Measurements from ENCODE around the gene EXOSC10. TPM values are rescaled to one million over a fixed set of nuclear protein-coding genes. Genes with fewer than 3 reads are reported as not detected.
"Not testable (repeated sequence)": the region's sequence is repeated elsewhere in the genome, so short reads cannot be mapped to it uniquely, and the experiment has no call there.

The EXOSC10 gene
- total RNA-seq, 5 donors from 2014 or later (not counting 1 experiment from before 2014, with no cell fraction given): 72.5 to 85.2 (median 82.1) TPM

- H3K36me3 Mint-ChIP-seq: peaks cover 60% of the 10 kb centered on the region
- no CpG with 5 or more reads among the region's 7 CpGs for WGBS (ENCODE audit: insufficient coverage)
- H3K36me3 ChIP-seq (ENCODE audit: control insufficient read depth in 2 of 2, extremely low read depth in 1 of 2, insufficient read depth in 1 of 2, low read length in 1 of 2): peaks cover 28 to 89% of the 10 kb centered on the region in 2 donors
- ATAC-seq (replicated peaks in 1 of 4); POLR2A ChIA-PET; H3K9me3 ChIP-seq; H3K27ac Mint-ChIP-seq; CTCF ChIA-PET; H3K27me3 Mint-ChIP-seq; DNase-seq; H3K4me1 ChIP-seq (ENCODE audit: control insufficient read depth in 1 of 2, extremely low read depth in 1 of 2, insufficient read depth in 2 of 2, low read length in 2 of 2); H3K4me3 ChIP-seq (ENCODE audit: control insufficient read depth in 1 of 2, extremely low read depth in 1 of 2, low read length in 1 of 2); H3K4me3 Mint-ChIP-seq; H3K4me1 Mint-ChIP-seq; H3K27ac ChIP-seq (ENCODE audit: low read length); H3K27me3 ChIP-seq (replicated peaks in 1 of 2; ENCODE audit: control insufficient read depth in 2 of 2, extremely low read depth in 1 of 2, insufficient read depth in 2 of 2, low read length in 1 of 2); H3K9me3 Mint-ChIP-seq: not testable (repeated sequence)
These were observed 26.3 kb downstream of the EXOSC10 start for GRCh38 chr1:11073398-11073797.

GRCh38 chr1:11072216-11072917, 27.3 kb downstream of the EXOSC10 start:
- Histone ChIP-seq H3K9me3 (no peaks in the 10 kb centered on the region), H3K27me3 (replicated peaks in 1 of 2; ENCODE audit: control insufficient read depth in 2 of 2, extremely low read depth in 1 of 2, insufficient read depth in 2 of 2, low read length in 1 of 2) (no peaks in the 10 kb centered on the region), H3K4me1 (ENCODE audit: control insufficient read depth in 1 of 2, extremely low read depth in 1 of 2, insufficient read depth in 2 of 2, low read length in 2 of 2) (no peaks in the 10 kb centered on the region), H3K27ac (ENCODE audit: low read length) (no peak overlapping the region), H3K36me3 (ENCODE audit: control insufficient read depth in 2 of 2, extremely low read depth in 1 of 2, insufficient read depth in 1 of 2, low read length in 1 of 2) (peaks cover 31 to 91% of the 10 kb centered on the region in 2 donors), H3K4me3 (ENCODE audit: control insufficient read depth in 1 of 2, extremely low read depth in 1 of 2, low read length in 1 of 2) (no peak overlapping the region)
- no peak overlapping the region for H3K27ac Mint-ChIP-seq
- WGBS (ENCODE audit: insufficient coverage): 70% methylated on average over 9 of the region's 13 CpGs
- no peaks in the 10 kb centered on the region for H3K27me3 Mint-ChIP-seq
- H3K9me3 Mint-ChIP-seq: no peaks in the 10 kb centered on the region
- no peak overlapping the region for H3K4me3 Mint-ChIP-seq
- no peaks in the 10 kb centered on the region for H3K4me1 Mint-ChIP-seq
- no peak for ATAC-seq (replicated peaks in 1 of 4)
- ChIA-PET POLR2A (no interaction called here), CTCF (no interaction called here)
- no peak for DNase-seq
- H3K36me3 Mint-ChIP-seq: peaks cover 63% of the 10 kb centered on the region

- ChIA-PET POLR2A (no interaction called here), CTCF (no interaction called here)
- no peak for DNase-seq
- Histone ChIP-seq H3K27ac (ENCODE audit: low read length) (no peak overlapping the region), H3K36me3 (ENCODE audit: control insufficient read depth in 2 of 2, extremely low read depth in 1 of 2, insufficient read depth in 1 of 2, low read length in 1 of 2) (peaks cover 29 to 87% of the 10 kb centered on the region in 2 donors), H3K4me3 (ENCODE audit: control insufficient read depth in 1 of 2, extremely low read depth in 1 of 2, low read length in 1 of 2) (no peak overlapping the region), H3K4me1 (ENCODE audit: control insufficient read depth in 1 of 2, extremely low read depth in 1 of 2, insufficient read depth in 2 of 2, low read length in 2 of 2) (no peaks in the 10 kb centered on the region), H3K9me3 (no peaks in the 10 kb centered on the region), H3K27me3 (replicated peaks in 1 of 2; ENCODE audit: control insufficient read depth in 2 of 2, extremely low read depth in 1 of 2, insufficient read depth in 2 of 2, low read length in 1 of 2) (no peaks in the 10 kb centered on the region)
- peaks cover 59% of the 10 kb centered on the region for H3K36me3 Mint-ChIP-seq
- 92% methylated on average over 14 of the region's 15 CpGs for WGBS (ENCODE audit: insufficient coverage)
- ATAC-seq (replicated peaks in 1 of 4): no peak
- H3K4me1 Mint-ChIP-seq: no peaks in the 10 kb centered on the region
- H3K4me3 Mint-ChIP-seq: no peak overlapping the region
- no peaks in the 10 kb centered on the region for H3K27me3 Mint-ChIP-seq
- H3K9me3 Mint-ChIP-seq: no peaks in the 10 kb centered on the region
- peak overlapping the region in 1 of 2 donors; percentile 52 for H3K27ac Mint-ChIP-seq
These were observed 28.0 kb downstream of the EXOSC10 start for GRCh38 chr1:11071463-11072215.

GRCh38 chr1:11070876-11071275, 28.8 kb downstream of the EXOSC10 start:
- Mint-ChIP-seq H3K27me3 (no peaks in the 10 kb centered on the region), H3K27ac (no peak overlapping the region), H3K36me3 (peaks cover 58% of the 10 kb centered on the region), H3K9me3 (no peaks in the 10 kb centered on the region), H3K4me3 (no peak overlapping the region), H3K4me1 (no peaks in the 10 kb centered on the region)
- 99% methylated on average over 6 of the region's 11 CpGs for WGBS (ENCODE audit: insufficient coverage)
- Histone ChIP-seq H3K27me3 (replicated peaks in 1 of 2; ENCODE audit: control insufficient read depth in 2 of 2, extremely low read depth in 1 of 2, insufficient read depth in 2 of 2, low read length in 1 of 2) (no peaks in the 10 kb centered on the region), H3K4me1 (ENCODE audit: control insufficient read depth in 1 of 2, extremely low read depth in 1 of 2, insufficient read depth in 2 of 2, low read length in 2 of 2) (no peaks in the 10 kb centered on the region), H3K27ac (ENCODE audit: low read length) (no peak overlapping the region), H3K9me3 (no peaks in the 10 kb centered on the region), H3K4me3 (ENCODE audit: control insufficient read depth in 1 of 2, extremely low read depth in 1 of 2, low read length in 1 of 2) (no peak overlapping the region), H3K36me3 (ENCODE audit: control insufficient read depth in 2 of 2, extremely low read depth in 1 of 2, insufficient read depth in 1 of 2, low read length in 1 of 2) (peaks cover 29 to 88% of the 10 kb centered on the region in 2 donors)
- ChIA-PET CTCF (no interaction called here), POLR2A (interaction anchor here (0.6 to 0.7 kb wide), 2 partner anchors 9 to 10 kb away, joined by 5 to 8 read pairs; no protein-coding TSS in a partner anchor)
- ATAC-seq (replicated peaks in 1 of 4) (no peak), DNase-seq (no peak)

GRCh38 chr1:11068600-11069473, 30.8 kb downstream of the EXOSC10 start:
- H3K4me1 ChIP-seq (ENCODE audit: control insufficient read depth in 1 of 2, extremely low read depth in 1 of 2, insufficient read depth in 2 of 2, low read length in 2 of 2): no peaks in the 10 kb centered on the region
- DNase-seq (no peak), ATAC-seq (replicated peaks in 1 of 4) (no peak)
- Mint-ChIP-seq H3K36me3 (peaks cover 61% of the 10 kb centered on the region), H3K4me3 (no peak overlapping the region), H3K9me3 (no peaks in the 10 kb centered on the region), H3K4me1 (no peaks in the 10 kb centered on the region), H3K27me3 (no peaks in the 10 kb centered on the region), H3K27ac (peak overlapping the region in 1 of 2 donors; percentile 6)
- 100% methylated on average over 11 of the region's 17 CpGs for WGBS (ENCODE audit: insufficient coverage)
- no peaks in the 10 kb centered on the region for H3K9me3 ChIP-seq
- ChIA-PET CTCF (no interaction called here), POLR2A (interaction anchor here in 1 of 2 donors (0.9 kb wide), 1 partner anchor 8 kb away, joined by 3 read pairs; no protein-coding TSS in a partner anchor)
- H3K4me3 ChIP-seq (ENCODE audit: control insufficient read depth in 1 of 2, extremely low read depth in 1 of 2, low read length in 1 of 2): no peak overlapping the region
- H3K36me3 ChIP-seq (ENCODE audit: control insufficient read depth in 2 of 2, extremely low read depth in 1 of 2, insufficient read depth in 1 of 2, low read length in 1 of 2): peaks cover 24 to 78% of the 10 kb centered on the region in 2 donors
- no peak overlapping the region for H3K27ac ChIP-seq (ENCODE audit: low read length)
- no peaks in the 10 kb centered on the region for H3K27me3 ChIP-seq (replicated peaks in 1 of 2; ENCODE audit: control insufficient read depth in 2 of 2, extremely low read depth in 1 of 2, insufficient read depth in 2 of 2, low read length in 1 of 2)

Data from T-cell (primary cell).